ENCODE data around the gene HDAC6.

Gene HDAC6

GRCh38 chrX:48770296-48770695, 31.6 kb upstream of the HDAC6 start:
- TF ChIP-seq, protein P1, sequence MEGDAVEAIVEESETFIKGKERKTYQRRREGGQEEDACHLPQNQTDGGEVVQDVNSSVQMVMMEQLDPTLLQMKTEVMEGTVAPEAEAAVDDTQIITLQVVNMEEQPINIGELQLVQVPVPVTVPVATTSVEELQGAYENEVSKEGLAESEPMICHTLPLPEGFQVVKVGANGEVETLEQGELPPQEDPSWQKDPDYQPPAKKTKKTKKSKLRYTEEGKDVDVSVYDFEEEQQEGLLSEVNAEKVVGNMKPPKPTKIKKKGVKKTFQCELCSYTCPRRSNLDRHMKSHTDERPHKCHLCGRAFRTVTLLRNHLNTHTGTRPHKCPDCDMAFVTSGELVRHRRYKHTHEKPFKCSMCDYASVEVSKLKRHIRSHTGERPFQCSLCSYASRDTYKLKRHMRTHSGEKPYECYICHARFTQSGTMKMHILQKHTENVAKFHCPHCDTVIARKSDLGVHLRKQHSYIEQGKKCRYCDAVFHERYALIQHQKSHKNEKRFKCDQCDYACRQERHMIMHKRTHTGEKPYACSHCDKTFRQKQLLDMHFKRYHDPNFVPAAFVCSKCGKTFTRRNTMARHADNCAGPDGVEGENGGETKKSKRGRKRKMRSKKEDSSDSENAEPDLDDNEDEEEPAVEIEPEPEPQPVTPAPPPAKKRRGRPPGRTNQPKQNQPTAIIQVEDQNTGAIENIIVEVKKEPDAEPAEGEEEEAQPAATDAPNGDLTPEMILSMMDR (IDR thresholded peaks at IDR 0.05; ENCODE audit: low read depth, low read length): no peak
- H3K4me3 ChIP-seq (ENCODE audit: low read depth, low read length): no peak overlapping the region

DNA sequence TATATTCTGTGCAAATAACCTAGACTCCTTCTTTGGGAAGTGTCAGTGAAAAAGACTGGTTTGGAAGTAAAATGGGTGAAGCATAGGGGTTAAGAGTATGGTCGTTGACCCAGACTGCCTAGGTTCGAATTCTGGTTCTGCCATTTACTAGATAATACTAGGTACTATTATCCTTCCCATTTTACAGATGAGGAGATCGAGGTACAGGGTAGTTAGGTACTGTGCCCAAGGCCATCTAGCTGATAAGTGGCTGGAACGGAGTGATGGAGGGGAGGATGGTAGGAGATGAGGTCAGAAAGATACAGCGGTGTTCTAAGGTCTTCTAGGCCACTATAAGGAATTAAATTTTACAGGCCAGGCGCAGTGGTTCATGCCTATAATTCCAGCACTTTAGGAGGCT, 29.3 kb upstream of the HDAC6 start:
- H3K4me3 ChIP-seq (ENCODE audit: low read depth, low read length): no peak overlapping the region
- TF ChIP-seq, protein P1 (IDR thresholded peaks at IDR 0.05; ENCODE audit: low read depth, low read length): no peak

- H3K4me3 ChIP-seq (ENCODE audit: low read depth, low read length): no peak overlapping the region
- TF ChIP-seq, protein P1 (IDR thresholded peaks at IDR 0.05; ENCODE audit: low read depth, low read length): no peak
Measured at GRCh38 chrX:48776818-48777439, 24.9 kb upstream of the HDAC6 start.

DNA sequence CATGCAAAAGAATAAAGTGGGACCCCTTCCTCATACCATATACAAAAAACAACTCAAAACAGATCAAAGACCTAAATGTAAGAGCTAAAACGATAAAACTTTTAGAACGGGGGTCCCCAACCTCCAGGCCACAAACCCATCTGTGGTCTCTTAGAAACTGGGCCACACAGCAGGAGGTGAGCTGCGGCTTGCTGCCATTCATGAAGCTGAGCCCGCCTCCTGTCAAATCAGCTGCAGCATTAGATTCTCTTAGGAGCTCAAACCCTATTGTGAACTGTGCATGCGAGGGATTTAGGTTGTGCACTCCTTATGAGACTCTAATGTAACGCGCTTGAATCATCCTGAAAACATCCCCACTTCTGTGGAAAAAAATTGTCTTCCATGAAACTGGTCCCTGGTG, 22.5 kb upstream of the HDAC6 start:
- TF ChIP-seq, protein P1 (IDR thresholded peaks at IDR 0.05; ENCODE audit: low read depth, low read length): no peak

GRCh38 chrX:48781705-48782104, 20.2 kb upstream of the HDAC6 start:
- TF ChIP-seq, protein P1 (IDR thresholded peaks at IDR 0.05; ENCODE audit: low read depth, low read length): no peak

More for the DNA sequence above, 22.5 kb upstream of the HDAC6 start:
- H3K4me3 ChIP-seq (ENCODE audit: low read depth, low read length): no peak overlapping the region

DNA sequence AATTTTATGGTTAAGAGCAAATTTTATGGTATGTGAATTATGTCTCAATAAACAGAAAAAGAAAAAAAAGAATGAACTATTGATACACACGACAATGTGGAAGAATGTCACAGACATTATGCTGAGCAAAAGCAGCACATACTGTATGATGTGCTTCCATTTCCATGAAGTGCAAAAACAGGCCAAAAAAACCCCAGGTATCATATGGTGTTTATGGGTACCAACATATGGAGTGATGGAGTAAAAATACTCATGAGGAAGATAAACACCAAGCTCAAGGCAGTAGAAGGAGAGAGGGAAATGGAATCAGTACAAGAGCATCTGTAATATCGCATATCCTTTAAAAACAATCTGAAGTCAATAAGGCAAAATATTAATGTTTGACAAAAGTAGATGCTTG, 19.7 kb upstream of the HDAC6 start:
- TF ChIP-seq, protein P1 (IDR thresholded peaks at IDR 0.05; ENCODE audit: low read depth, low read length): no peak

More at GRCh38 chrX:48781705-48782104, 20.2 kb upstream of the HDAC6 start:
- no peak overlapping the region for H3K4me3 ChIP-seq (ENCODE audit: low read depth, low read length)

GRCh38 chrX:48782795-48783194, 19.1 kb upstream of the HDAC6 start:
- TF ChIP-seq, protein P1 (IDR thresholded peaks at IDR 0.05; ENCODE audit: low read depth, low read length): no peak
- H3K4me3 ChIP-seq (ENCODE audit: low read depth, low read length): no peak overlapping the region

More for the DNA sequence above, 19.7 kb upstream of the HDAC6 start:
- no peak overlapping the region for H3K4me3 ChIP-seq (ENCODE audit: low read depth, low read length)
